Measurements from ENCODE around the gene STIP1.

Gene STIP1

GRCh38 chr11:64247729-64248531 is 62.0 kb downstream of the STIP1 start:
- no peak for TF ChIP-seq ZNF274 (IDR thresholded peaks at IDR 0.05; ENCODE audit: low read depth, low read length)
- H3K4me3 ChIP-seq (ENCODE audit: low read length), result no peak overlapping the region

DNA sequence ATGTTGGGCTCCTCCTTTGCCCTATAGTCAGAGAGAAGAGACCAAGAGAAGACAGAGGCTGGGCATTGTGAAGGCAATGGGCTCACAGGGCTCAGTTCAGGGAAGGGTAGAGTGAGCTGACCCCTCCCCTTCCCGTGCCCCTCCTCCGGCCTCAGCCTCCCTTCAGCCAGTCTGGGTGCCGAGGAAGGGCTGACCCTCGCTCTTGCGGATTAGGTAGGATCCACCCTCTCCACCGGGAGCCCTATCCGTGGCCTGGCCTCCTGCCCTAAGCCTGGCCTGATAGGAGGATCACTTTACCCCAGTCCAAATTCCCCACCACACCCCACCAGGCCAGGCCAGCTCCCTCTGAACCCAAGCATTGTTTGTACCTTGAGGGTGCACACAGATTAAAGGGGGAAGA is 62.6 kb downstream of the STIP1 start:
- no peak for TF ChIP-seq ZNF274 (IDR thresholded peaks at IDR 0.05; ENCODE audit: low read depth, low read length)
- H3K4me3 ChIP-seq (ENCODE audit: low read length), result no peak overlapping the region

DNA sequence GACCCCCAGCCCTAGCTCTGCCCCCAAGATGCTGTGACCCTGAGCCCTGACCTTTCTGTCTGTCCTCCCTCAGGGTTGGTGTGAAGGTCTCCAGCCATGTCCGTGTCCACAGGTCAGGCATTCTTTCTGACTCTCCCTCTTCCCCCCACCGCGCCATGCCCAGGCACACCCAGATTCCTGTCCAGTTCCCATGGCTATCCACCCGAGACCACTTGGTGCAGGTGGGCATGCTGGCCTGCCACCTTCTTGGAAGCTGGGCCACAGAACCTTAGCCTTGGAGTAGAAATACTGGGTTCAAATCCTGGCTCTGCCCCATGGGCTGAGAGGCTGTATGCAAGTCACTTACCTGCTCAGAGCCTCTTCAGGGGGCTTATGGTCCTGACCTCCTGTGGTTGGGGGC is 63.1 kb downstream of the STIP1 start:
- no peak for TF ChIP-seq ZNF274 (IDR thresholded peaks at IDR 0.05; ENCODE audit: low read depth, low read length)
- no peak overlapping the region for H3K4me3 ChIP-seq (ENCODE audit: low read length)

DNA sequence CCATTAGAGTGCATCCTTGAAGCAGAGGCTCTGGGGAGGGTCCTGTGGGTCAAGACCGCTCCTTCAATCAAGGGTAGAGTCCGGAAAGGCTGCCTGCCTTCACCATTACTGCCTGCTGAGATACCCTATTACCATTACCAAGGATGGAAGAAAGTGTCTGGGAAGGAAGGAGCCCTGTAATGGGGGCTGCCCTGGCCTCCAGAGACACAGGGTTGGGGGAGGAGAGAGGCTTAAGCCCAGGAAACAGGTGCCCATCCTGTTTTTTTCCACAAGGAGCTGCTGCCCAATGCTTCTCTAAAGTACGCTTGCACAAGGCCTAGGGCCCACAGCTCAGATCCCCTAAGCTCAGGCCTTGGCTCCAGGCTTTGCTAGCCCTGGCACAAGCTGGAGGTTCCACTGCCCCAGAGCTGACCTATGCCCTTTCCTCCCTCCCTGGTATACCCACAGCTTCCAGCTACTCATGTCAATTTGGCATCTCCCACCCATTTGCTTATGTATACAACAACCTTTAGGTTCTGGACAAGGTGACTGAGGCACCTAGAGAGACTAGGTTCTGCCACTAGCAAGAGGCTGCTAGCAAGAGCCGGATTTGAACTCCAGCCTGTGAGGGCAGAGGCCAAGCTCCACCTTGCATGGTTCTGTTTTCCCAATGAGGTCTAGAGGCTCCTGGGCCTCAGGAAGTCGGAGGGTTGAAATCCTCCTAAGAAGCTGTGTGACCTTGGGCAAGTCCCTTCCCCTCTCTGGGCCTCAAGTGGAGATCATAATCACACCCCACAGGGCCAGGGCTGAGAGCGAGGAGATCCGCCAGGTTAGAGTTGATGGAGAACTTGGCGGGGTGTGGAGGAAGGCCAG is 63.8 kb downstream of the STIP1 start:
- TF ChIP-seq ZNF274 (IDR thresholded peaks at IDR 0.05; ENCODE audit: low read depth, low read length), result no peak
- H3K4me3 ChIP-seq (ENCODE audit: low read length), result no peak overlapping the region

DNA sequence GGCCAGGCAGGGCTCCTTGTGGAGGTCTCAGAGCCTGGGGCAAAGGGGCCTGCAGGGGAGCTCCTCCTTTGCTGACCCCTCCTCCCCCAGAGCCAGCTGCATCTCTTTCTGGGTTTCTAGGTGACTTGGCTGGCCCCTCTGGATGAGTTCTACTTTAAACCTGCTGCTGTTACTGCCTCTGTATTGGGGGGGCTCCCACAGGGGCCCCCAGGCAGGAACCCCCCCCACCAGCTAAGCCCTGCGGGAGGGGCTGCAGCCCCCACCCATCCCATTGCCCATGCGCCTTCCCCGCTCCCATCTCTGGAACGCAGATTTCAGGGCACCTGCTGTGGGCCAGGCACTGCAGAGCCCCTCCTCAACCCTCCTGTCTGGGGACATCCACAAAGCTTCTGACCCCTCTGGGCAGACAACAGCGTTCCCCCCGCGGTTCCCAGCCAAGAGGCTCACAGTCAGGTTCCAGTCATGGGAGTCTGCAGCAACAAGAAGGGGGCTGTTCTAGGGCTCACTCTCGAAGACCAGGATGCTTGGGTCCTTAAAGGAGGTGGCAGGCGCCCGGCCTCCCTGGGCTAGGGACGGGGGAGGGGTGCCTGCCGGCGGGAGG is 64.5 kb downstream of the STIP1 start:
- no peak for TF ChIP-seq ZNF274 (IDR thresholded peaks at IDR 0.05; ENCODE audit: low read depth, low read length)
- no peak overlapping the region; the same call in 1 of the 2 replicates for H3K4me3 ChIP-seq (ENCODE audit: low read length)

- no peak for TF ChIP-seq ZNF274 (IDR thresholded peaks at IDR 0.05; ENCODE audit: low read depth, low read length)
- H3K4me3 ChIP-seq (ENCODE audit: low read length), result peak within 1 kb of the TSS; percentile 80
These were observed 65.2 kb downstream of the STIP1 start, which contains the start of gene PLCB3 for GRCh38 chr11:64251016-64251752. Gene PLCB3, plus strand, starts transcription at chr11:64251530. Its CDS starts 120 bp downstream, at chr11:64251650.

GRCh38 chr11:64251753-64252002 is 65.7 kb downstream of the STIP1 start:
- H3K4me3 ChIP-seq (ENCODE audit: low read length), result peak overlapping the region; percentile 80
- no peak for TF ChIP-seq ZNF274 (IDR thresholded peaks at IDR 0.05; ENCODE audit: low read depth, low read length)

- TF ChIP-seq ZNF274 (IDR thresholded peaks at IDR 0.05; ENCODE audit: low read depth, low read length), result no peak
- peak overlapping the region; percentile 80 for H3K4me3 ChIP-seq (ENCODE audit: low read length)
These were observed 66.3 kb downstream of the STIP1 start for GRCh38 chr11:64252003-64252872.

GRCh38 chr11:64253043-64253442 is 67.1 kb downstream of the STIP1 start:
- no peak overlapping the region for H3K4me3 ChIP-seq (ENCODE audit: low read length)
- no peak for TF ChIP-seq ZNF274 (IDR thresholded peaks at IDR 0.05; ENCODE audit: low read depth, low read length)

DNA sequence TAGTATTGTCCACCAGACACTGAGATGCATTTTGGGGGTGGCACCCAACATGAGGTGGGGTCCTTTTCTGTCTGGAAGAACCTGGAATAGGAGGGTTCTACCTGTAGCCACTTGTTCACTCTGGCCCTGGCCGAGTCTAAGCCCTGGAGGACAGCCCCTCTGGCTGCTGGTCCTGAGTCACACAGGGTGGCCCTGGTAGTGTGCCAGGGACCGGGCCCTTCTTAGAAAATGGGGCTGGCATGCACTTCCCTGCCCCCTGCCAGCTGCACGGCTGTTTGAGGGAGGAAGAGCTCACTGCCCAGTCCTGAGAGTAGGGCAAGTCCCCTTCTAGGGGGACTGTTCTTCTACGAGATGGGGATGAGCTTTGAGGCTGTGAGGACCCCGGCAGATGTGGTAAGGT is 67.5 kb downstream of the STIP1 start:
- H3K4me3 ChIP-seq (ENCODE audit: low read length), result no peak overlapping the region
- no peak for TF ChIP-seq ZNF274 (IDR thresholded peaks at IDR 0.05; ENCODE audit: low read depth, low read length)
